ENCODE data around the gene ZC3H18.

ZC3H18 gene

DNA sequence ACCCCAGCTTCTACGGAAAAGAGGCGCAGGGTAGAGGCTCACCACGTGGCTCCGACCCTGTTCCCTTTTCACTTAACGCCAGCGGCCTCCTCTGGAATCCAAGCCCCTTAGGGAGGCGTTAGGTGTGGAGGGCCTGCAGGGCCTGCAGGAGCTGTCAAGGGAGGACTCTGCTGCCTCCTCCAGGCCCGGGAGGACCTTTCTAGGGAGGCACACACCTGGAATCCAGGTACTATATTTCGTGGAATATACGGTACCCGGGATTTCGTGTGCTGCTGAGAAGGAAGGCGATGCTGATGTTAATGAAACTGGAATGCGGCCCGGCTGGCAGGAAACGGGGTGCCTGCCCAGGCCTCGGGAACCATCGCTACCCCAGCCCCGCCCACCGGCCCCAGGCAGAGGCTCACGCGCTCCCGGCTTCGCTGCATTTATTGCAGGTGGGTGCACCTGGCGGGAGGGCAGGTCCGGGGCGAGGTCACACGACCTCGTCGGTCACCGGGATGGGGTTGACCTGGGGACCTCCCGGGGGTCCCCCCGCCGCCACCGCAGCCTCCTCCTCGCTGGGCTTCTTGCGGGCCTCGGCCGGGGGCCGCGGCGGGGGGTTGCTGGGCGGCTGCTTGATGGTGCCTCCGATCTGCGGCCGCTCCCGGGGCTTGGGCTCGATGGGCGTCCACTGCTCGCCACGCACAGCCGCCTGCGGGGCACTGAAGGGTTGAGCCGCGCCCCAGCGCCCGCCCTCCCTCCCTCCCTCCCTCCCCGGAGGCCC, 72.9 kb downstream of the ZC3H18 start:
- no peak for DNase-seq

DNA sequence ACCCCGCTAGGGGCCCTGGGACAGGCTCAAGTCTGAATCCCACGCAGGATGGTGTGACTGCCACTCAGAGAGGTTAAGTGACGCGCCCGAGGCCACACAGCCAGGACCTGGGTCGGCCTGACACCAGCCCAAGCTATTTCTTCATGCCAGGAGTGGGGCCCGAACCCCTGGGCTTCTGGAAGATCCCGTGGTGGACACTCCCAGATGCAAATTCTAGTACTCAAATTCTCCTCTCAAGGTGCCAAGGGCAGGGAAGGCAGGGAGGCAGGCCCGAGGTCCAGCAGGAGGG, 73.4 kb downstream of the ZC3H18 start:
- DNase-seq = no peak

DNA sequence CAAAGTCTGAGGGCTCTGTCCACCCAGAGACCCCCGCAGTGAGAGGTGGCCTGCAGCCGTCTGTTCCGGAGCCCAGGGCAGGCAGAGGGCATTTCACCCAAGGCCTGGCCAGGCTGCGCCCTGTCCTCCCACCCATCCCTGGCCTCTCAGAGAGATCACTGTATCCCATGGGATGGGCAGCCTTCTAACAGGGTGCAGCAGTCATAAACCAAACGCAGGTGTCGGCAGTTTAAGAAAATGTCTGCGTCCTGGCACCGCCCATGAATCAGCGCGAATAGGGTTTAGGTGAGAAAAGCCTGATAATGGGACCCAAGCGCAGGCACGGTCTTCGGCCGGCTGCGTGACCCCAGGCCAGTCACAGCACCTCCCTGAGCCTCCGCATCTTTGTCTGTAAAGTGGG, 75.3 kb downstream of the ZC3H18 start:
- DNase-seq = no peak

DNA sequence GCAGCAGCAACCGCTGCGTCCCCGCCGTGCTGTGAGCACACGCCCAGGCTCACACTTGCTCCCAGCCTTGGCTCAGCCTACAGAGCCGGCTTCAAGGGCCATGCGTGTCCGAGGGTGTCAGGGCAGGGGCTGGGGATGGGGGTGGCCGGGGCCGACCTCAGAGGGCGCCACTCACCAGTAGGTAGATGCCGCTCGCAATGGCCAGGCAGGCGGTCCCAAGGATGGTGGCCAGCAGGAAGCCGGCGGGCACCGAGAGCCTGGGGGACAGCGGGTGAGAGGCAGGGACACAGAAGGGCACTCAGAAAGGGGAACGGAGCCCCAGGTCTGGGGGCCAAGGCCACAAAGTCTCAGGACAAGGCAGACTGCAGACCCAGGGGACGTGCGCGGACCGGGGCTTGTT, 75.7 kb downstream of the ZC3H18 start:
- DNase-seq = no peak

DNA sequence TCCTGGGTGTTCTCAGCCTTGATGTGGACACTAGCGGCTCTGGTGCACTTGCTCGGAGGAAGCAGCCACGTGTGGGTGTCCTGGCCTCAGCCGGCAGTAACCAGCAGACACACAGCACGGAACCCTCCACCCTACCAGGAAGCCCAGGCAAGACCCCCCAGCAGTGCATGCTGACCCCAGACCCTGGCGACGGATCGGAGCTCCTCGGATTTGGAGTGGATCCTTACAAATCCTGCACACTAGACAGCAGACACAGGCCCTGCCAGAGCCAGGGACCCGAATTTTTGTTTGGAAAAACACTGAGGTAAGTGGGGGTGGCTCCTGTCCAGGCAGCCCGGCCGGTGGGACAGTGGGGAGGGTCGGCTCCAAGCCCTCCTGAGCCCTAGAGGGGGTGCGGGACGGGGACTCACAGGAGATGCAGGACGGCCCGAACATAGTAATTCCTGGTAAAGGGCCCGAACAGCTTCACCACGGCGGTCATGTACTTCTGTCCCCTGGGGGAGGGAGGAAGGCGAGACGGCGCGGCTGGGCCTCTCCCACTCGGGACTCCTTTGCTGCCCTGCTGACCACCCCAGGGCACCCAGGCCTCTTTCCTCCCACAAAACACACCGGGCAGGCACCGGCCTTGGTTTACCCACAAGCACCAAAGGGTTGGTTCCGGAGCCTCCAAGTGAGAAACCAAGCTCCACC, 76.3 kb downstream of the ZC3H18 start:
- DNase-seq = no peak

DNA sequence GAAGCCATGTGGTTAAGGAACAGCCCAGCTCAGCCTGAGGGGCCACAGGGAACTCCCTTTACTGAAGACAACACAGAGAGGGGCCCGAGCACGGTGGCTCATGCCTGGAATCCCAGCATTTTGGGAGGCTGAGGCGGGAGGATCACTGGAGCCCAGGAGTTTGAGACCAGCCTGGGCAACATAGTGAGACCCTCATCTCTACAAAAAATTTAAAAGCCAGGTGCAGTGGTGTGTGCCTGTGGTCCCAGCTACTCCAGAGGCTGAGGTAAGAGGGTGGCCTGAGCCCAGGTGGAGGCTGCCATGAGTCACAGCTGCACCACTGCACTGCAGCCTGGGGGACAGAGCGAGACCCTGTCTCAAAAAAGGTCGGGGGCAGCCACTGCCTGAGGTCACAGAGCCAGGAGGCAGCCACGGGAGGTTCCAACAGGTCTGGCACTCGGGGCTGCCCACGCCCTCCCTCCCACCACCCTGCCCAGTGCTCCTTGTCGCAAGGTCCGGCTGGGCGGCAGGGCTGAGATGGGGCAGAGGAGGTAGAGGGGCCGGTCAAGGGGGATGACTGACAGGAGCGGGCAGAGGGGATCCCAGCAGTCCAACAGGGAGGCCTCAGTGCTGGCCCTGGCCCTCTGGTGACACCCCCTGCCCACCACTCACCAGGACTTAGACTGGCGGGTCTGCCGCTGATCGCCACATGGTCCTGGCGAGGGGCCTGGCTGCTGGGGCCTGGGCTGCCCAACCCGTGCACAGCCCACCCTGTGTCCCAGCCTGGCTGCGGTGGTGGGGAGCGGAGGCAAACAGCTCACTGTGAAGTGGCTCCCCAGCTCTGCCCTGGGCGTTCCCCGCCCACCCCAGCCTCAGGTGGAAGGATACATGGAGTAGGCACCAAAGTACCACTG, 77.2 kb downstream of the ZC3H18 start:
- no peak for DNase-seq

DNA sequence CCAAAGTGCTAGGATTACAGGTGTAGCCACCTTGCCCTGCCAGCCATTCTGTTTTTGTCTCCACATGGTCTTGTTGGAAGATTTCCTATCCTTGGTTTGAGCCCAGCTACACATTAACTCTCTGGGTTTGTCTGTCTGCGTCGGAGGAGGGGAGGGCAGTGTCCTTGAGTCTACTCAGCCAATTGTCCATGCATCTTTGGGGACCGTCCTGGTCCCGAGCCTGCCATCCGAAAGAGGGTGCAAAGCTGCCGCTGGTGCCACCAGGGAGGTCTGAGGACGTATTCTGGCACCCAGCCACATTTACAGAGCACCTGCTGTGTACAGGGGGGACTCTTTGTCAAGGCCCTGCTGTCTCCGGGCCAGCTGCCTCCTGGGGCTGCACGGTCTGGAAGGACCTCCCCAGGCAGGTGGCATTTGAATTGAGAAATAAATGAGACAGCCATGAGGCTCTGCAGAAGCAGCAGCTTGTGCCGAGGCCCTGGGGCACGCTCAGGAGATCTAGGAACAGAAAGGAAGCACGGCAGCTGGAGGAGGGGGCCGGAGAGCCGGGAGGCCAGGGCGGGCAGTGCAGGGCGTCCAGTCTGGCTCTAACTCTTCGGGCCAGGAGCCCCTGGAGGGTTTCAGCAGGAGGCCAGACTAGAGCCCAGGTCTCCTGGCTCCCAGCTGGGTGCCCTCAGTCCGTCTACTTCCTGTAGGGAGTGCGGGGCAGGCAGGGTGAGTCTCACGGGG, 79.2 kb downstream of the ZC3H18 start:
- DNase-seq = peak; percentile 57

DNA sequence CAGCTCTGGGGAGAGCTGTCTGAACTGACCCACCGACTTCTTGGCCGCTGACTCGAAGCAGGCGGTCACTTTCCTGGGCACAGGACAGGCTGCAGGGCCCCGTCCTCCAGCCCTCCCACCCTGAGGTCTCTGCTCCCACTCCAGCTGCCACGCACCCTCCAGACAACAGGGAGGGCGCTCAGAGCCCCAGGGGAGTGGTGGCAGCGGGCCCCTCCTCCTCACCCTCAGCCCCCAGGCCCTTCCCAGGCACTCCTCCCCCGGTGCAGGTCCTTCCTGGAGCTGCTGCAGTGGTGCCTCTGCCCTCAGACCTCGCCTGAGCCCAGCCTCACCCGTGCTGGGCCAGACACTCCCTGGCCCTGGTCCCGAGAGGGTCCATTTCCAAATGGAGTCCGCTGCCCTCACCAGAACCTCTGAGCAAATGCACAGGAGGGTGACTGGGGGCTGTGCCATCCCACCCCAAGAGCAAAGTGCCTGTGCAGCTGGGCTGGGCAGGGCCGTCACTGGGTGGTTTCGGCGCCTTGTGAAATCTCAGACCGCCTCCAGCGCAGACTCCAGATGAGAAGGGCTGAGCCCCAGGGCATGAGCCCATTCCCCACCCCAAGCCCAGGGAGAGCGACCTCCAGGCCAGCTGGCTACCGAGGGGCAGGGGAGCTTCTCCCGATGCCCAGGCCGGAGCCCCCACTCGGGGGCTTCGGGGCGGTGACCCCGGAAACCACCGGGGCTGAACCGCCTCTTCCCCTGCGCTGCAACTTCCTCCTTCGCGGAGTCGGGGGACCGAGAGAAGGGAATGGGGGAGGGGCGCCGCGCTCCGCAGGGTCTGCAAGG, 79.9 kb downstream of the ZC3H18 start:
- DNase-seq = no peak

DNA sequence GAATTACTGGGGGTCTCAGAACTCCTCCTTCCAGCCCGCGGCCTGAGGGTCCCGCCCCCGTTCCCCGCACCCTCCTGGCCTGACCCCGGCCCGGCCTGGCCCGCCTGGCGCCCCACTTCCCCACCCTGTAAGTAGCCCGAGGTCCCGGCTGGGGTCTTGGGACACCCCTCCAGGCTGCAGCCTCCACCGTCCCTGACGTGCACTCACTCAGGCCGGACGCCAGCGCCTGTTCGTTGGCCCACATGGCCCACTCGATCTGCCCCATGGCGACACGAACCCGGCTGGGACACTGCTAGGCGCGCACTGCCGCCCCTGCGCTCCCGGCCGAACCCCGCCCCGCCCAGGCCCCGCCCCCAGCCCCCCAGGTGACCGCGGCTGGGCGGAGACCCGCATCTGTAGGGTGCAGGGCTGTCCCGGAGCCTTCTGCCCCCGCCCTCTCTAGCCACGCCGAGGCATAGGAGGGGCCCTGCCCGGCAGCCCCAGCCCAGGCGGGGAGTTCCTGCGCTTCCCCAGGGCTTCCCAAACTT, 80.6 kb downstream of the ZC3H18 start, which contains the start of gene CYBA:
CYBA (minus strand) TSS at position 305 of the 527 bp plus-strand sequence; CDS start at position 265, 40 bp downstream.
- DNase-seq = peak; percentile 38

DNA sequence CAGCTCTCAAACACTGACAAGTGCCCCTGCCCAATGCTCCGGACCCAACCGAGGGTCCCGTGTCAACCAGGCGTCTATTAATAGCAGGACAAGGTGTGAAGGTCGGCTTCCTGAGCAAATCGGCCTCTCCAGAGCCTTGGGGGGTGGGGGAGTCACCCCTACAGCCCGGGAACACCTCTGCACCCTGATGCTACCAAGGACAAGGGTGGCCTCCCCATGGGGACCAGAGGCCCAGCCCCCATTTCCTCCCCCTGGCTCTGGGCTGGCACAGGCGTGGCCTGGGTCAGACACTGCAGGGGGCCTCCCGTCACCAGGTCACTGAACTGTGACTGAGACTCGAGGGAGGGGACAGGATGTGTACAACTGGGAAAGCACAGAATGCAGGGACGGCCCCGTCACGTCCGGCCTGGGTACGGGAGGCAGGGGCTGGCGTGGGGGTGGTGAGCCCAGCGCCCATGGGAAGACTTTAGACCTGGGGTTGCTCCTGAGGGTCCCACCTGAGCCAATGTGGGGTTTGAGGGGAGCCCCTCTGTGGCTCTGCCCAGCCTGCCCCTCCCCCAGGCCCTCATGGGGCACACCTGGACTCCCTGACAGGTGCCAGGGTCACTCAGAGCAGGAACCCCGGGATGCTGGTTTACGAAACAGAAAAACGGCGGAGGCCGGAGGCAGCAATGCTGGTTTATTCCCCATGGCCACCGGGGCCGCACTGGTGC, 81.2 kb downstream of the ZC3H18 start:
- DNase-seq = no peak

DNA sequence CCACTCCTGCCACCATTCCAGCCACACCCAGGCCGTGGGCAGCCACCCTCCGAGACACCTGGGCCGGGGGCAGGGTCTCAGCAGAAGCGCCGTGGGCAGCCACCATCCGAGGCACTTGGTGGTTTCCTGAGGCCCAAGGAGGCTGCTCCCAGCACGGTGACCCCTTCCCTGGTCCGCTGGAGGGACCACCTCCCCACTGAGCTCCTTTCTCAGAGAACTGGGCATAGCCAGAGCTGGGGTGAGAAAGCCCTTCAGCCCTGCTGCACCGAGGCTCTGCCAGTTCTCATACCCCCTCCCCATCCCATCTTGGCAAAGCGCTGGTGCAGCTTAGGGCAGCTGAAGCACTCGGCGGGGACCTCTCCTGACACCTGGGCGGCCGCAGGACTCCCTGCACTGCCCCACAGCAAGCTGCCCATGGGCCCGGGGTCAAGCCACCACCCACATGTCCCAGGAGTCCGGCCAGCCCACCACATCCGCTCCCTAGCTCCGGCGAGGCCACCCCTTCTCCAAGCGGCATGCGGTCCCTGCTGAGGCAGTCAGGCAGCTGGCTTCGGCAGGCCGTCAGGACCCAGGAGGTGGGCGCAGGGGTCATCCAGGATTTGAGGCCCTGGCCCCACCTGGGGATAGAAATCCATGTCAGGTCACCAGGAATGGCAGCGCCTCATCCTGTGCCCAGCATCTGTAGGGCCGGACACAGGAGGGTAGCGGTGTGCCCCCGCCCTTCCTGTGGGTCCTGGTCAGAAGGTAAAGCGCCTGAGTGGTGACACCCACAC, 82.0 kb downstream of the ZC3H18 start:
- no peak for DNase-seq

DNA sequence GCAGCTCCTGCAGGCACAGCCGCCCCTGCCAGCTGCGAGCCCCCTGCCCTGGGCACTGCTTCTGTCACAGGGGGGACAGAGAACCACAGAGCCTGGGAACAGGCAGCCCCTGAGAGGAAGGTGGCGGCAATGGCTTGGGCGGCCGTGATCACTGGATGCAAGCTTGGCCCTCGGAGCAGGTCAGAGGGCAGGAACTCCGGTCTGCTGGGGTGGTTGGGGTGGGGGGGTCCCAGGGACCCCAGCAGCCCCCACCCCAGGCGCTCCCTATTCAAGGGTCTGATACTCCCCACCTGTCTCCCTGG, 82.5 kb downstream of the ZC3H18 start:
- DNase-seq = no peak

DNA sequence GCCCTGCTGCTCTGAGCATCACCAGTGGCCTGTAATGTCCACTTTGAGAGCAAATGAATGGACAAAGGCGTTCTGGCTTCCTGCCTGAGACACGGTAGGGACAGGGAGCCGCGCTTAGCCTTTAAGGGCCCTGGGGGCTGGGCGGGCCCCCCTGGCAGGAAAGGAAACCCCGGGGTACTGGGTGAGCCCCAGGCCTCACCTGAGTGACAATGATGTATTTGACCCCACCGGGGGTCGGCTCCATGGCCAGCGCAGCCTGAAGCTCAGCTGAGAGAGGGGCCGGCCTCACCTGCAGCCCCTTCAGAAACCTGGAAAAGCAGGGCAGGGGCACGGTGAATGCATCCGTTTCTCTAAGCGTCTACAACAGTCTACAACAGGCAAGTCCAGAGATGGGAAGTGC, 82.9 kb downstream of the ZC3H18 start:
- no peak for DNase-seq

DNA sequence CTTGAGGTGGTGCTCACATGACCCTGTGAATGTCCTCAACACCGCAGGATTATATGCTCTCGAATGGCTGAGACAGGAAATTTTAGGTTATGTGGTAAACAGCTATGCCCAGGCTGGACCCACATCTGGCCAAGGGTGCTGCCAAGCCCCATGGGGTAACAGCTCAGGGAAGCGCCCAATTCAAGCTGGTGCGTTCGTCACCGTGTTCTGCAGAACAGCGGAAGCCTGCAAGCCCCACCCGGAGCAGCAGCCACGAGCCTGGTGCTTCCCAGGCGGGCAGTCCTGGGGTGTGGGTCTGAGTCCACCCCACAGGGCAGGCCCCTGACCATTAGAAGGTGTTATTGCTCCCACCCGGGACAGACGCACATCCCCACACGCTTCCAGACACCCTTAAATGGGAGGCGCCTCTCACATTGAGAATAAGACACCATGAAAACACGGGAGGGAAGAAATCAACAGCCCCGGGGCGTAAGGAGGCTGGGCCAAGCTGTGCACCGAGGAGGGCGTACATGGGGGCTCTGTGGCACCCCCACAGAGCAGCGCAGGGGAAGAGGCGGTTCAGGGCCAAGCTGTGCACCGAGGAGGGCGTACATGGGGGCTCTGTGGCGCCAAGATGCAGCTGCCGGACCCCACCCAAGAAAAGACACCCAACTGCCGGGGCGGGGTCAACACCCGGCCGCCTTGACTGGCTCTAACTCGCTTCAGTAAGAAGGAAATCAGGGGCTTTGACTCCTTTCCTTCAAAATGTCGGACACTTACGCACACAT, 83.6 kb downstream of the ZC3H18 start:
- no peak for DNase-seq

DNA sequence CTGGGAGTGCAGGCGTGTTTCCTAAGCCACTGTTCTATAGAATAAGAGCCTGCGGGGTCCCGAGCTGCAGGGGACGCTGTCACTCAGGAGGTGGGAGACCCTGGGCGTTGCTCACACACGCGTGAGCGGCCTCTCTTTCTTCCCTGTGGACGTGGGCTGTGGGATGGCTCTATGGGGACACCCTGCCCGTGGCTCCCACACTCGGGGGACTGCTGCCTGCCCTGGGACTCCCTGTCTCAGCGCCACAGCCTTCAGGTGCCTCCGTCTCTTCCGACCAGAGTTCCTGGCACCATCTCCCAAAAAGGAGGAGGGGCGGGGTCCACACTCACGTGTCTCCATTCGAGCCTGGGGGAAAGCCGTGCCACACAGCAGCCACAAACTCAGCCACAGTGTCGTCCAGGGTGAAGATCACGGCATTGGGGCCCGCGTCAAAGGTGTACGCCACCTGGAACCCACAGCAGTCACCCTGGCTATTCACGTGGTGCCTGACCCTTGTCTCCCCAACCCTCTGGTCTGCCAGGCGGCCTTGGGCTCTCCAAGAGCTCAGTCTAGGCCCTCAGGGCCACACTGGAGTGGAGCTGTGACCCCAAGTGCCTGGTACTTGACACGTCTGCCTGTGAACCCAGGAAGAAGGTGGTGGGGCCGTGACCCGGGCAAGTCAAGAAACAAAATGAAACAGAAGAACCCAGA, 84.3 kb downstream of the ZC3H18 start:
- DNase-seq = no peak

DNA sequence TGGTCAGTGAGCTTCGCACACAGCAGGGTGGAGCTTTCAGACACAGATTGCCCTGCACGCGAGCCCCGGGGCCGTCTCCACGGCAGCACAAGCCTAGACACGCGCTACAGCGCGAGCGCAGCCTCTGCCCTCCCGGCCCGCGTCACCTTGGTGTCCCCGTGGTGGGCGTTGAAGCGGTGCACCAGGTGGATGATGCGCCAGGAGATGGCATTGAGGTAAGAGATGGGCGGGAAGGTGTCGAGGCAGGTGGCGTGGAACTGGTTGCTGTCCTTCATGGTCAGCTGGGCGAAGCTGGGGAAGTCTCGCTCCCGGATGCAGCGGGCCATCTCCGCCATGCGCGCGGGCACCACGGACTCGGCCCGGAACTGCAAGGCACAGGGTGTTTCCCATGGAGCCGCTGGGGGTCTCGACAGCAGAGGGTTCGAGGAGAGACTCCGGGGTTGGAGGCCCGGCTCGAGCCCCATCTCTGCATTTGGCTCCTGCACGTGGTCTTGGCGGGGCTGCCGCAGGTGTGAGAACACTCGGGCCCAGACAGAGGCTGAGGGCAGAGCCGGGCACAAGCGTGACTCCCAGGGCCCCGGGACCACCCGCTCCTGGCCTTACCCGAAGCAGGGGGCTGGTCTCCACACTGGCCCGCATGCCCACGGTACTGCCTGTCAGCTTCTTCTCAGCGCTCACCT, 85.0 kb downstream of the ZC3H18 start:
- no peak for DNase-seq

DNA sequence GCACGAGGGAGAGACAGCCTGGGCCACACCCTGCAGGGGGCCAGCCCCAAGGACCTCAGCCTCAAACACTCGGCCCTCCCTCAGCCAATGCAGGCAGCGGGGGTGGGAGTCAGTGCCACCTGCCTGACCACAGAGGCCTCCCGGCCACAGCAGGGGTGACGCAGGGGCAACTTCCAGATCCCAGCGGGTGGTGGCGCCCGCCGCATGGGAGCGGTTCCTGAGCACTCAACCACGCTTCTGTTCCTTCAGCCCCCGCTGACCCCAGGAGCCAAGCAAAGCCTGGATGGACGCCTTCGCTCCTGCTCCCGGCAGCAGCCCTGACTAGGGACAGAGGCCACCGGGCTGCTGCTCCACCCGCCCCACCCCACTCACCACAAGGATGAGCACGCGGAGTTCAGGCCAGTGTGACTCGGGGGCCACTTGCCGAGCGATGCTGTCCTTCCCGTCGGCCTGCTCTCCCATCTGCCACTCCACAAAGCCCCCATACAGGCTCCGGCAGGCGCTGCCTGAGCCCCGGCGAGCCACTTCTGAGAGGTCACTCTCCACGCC, 85.6 kb downstream of the ZC3H18 start:
- DNase-seq = no peak

DNA sequence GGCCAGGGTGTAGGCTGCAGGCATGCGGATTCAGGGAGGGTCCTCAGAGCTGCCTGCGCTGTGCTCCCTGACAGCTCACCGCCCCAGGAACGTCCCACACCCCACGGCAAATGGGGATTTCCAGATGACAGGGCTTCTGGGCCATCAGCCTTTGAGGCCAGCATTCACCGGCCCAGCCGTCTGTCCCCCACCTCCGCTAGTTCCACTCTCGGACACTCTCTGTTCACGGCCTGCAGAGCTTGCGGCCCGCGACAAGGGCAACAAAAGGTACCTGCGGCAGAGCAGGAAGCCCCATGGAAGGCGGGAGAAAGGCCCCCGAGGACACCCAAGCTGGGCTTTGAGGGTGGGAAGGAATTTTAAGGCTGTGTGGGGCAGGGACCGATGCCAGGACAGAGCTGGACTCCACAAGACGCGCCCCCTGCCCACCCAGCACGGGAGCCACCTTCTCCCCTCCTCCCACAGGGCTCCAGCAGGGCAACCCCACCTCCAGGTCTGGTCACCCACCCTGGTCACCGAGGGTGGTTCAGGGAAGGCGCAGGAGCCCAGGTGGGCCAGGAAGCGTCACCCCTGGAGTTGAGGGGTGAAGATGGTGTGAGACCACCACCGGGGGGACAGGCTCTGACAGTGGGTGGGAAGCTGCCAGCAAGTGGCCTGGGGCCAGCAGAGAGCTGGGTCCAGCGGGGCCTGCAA, 86.2 kb downstream of the ZC3H18 start:
- DNase-seq = no peak
